ENCODE results near the gene GLB1L3.
"Not testable (repeated sequence)": the region's sequence is repeated elsewhere in the genome, so short reads cannot be mapped to it uniquely, and the experiment has no call there.

GLB1L3 gene

GRCh38 chr11:134252346-134253187, 23.6 kb upstream of the GLB1L3 start:
- in situ Hi-C loops (cut with HindIII; ENCODE audit: low pct_ligation_motif_present, low sequenced_read_pairs): no loop called here
- peaks cover 17% of the 10 kb centered on the region for H3K36me3 ChIP-seq (replicated peaks)
- peak overlapping the region; percentile 37 for H3K27ac ChIP-seq
- peak; percentile 44 for DNase-seq
- TF ChIP-seq, protein P1, sequence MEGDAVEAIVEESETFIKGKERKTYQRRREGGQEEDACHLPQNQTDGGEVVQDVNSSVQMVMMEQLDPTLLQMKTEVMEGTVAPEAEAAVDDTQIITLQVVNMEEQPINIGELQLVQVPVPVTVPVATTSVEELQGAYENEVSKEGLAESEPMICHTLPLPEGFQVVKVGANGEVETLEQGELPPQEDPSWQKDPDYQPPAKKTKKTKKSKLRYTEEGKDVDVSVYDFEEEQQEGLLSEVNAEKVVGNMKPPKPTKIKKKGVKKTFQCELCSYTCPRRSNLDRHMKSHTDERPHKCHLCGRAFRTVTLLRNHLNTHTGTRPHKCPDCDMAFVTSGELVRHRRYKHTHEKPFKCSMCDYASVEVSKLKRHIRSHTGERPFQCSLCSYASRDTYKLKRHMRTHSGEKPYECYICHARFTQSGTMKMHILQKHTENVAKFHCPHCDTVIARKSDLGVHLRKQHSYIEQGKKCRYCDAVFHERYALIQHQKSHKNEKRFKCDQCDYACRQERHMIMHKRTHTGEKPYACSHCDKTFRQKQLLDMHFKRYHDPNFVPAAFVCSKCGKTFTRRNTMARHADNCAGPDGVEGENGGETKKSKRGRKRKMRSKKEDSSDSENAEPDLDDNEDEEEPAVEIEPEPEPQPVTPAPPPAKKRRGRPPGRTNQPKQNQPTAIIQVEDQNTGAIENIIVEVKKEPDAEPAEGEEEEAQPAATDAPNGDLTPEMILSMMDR (IDR thresholded peaks at IDR 0.05; ENCODE audit: low read depth, low read length, missing control alignments): no peak
- H3K27me3 ChIP-seq (replicated peaks): no peaks in the 10 kb centered on the region
- H3K4me3 ChIP-seq (ENCODE audit: low read depth, low read length): peak overlapping the region; percentile 81

DNA sequence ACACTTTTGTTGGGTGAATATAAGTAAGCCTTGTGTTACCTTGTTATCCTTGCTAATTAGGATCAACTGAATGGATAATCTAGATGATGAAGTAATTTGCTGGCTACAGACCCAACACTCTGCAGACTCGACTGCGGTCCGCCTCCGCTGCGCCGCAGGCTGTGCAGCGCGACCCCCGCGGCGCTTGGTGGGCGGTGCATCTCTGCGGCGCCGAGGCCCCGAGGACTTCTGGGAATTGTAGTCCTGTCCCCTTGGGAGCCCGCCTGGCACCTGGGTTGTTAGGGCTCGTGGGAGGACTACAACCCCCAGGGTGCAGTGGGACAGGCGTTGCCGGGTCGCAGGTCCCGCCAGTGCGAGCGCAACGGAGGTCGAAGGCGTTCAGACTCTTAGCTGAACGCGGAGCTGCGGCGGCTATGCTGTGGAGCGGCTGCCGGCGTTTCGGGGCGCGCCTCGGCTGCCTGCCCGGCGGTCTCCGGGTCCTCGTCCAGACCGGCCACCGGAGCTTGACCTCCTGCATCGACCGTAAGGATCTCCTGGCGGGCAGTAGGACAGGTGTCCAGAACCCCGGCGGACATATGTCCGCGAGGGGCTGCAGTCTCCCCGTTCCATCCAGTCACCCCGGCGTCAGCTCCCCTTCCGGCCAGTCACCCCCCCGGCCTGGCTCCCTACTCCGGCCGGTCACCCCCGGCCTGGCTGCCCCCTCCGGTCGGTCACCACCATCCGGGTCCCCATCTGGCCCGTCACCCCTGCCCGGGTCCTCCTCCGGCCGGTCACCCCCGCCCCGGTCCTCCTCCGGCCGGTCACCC, 22.8 kb upstream of the GLB1L3 start, which contains the start of the genes ACAD8 and THYN1:
ACAD8 (plus strand) TSS at position 381 of the 806 bp plus-strand sequence; CDS start at position 414, 33 bp downstream.
THYN1 (minus strand) TSS at position 165 of the 806 bp plus-strand sequence. CDS start 470 bp downstream, outside the sequence.
- DNase-seq: peak; percentile 95
- Histone ChIP-seq H3K4me3 (ENCODE audit: low read depth, low read length) (peak within 1 kb of the TSS; percentile 81), H3K27ac (peak within 1 kb of the TSS; percentile 37), H3K36me3 (replicated peaks) (peaks cover 13% of the 10 kb centered on the region), H3K27me3 (replicated peaks) (no peaks in the 10 kb centered on the region)
- in situ Hi-C loops (cut with HindIII; ENCODE audit: low pct_ligation_motif_present, low sequenced_read_pairs): no loop called here
- TF ChIP-seq, protein P1 (IDR thresholded peaks at IDR 0.05; ENCODE audit: low read depth, low read length, missing control alignments): peak; percentile 1

DNA sequence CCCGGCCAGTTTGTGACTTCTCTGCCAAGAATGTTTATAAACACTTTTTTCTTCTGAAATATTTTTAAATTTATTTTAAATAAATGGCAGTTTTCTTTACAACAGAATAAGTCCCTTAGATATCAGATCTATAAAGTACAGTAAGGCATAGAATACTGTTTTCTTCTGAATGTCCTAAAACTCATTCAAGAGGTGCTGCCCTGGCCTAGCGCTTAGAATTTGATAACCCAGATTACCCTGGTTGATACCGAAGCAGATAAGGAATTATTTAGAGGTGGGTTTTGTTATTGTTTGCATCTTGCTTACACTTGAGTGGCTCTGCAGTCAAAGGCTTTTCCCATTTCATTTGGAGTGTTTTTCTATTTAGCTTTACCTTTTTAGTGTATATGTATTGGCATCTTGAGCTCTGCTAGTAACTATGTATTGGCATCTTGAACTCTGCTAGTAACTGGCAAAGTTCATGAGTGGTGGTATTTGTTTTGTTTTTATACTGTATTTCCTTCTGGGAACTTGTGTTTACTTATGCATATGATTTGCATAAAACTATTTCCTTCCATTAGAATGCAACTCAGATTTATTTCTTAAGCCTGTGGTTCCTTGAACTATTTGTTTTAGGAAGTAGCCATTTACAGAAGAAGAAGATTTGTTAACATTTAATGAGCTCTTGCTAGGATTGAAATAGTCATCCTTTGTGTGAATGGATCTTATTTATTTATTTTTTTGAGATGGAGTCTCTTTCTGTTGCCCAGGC, 21.6 kb upstream of the GLB1L3 start:
- TF ChIP-seq, protein P1 (IDR thresholded peaks at IDR 0.05; ENCODE audit: low read depth, low read length, missing control alignments): no peak
- no peak overlapping the region for H3K27ac ChIP-seq
- DNase-seq: no peak
- peaks cover 19% of the 10 kb centered on the region for H3K36me3 ChIP-seq (replicated peaks)
- H3K27me3 ChIP-seq (replicated peaks): no peaks in the 10 kb centered on the region
- H3K4me3 ChIP-seq (ENCODE audit: low read depth, low read length): peak overlapping the region; percentile 81
- in situ Hi-C loops (cut with HindIII; ENCODE audit: low pct_ligation_motif_present, low sequenced_read_pairs): no loop called here

DNA sequence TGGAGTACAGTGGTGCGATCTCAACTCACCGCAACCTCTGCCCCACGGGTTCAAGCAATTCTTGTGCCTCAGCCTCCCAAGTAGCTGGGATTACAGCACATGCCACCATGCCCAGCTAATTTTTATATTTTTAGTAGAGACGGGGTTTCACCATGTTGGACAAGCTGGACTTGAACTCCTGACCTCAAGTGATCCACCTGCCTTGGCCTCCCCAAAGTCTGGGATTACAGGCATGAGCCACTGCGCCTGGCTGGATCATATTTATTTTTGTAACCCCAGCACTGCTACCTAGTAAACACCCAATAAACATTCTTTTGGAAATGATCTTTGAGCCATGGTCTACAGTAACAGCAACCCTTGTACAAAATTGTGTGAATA, 21.0 kb upstream of the GLB1L3 start:
- H3K27me3 ChIP-seq (replicated peaks); in situ Hi-C loops (cut with HindIII; ENCODE audit: low pct_ligation_motif_present, low sequenced_read_pairs); H3K4me3 ChIP-seq (ENCODE audit: low read depth, low read length); H3K27ac ChIP-seq; DNase-seq: not testable (repeated sequence)
- peaks cover 19% of the 10 kb centered on the region for H3K36me3 ChIP-seq (replicated peaks)

DNA sequence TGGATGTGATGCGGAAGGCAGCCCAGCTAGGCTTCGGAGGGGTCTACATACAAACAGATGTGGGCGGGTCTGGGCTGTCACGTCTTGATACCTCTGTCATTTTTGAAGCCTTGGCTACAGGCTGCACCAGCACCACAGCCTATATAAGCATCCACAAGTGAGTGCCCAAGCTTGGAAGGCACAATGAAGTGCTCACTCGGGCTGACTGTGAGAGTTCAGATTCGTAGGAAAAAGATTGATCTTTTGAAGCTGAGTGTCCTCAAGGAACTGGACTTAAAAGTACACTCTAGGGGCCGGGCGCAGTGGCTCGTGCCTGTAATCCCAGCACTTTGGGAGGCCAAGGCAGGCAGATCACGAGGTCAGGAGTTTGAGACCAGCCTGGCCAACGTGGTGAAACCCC, 19.1 kb upstream of the GLB1L3 start:
- TF ChIP-seq, protein P1 (IDR thresholded peaks at IDR 0.05; ENCODE audit: low read depth, low read length, missing control alignments): no peak
- Histone ChIP-seq H3K27me3 (replicated peaks) (no peaks in the 10 kb centered on the region), H3K4me3 (ENCODE audit: low read depth, low read length) (no peak overlapping the region), H3K27ac (no peak overlapping the region), H3K36me3 (replicated peaks) (peaks cover 21% of the 10 kb centered on the region)
- DNase-seq: no peak
- in situ Hi-C loops (cut with HindIII; ENCODE audit: low pct_ligation_motif_present, low sequenced_read_pairs): no loop called here
